ENCODE results near the gene CIB2. TPM values are rescaled to one million over a fixed set of nuclear protein-coding genes. Genes with fewer than 3 reads are reported as not detected.

The CIB2 gene
- total RNA-seq, 4 donors from 2014 or later: 2.0 to 8.5 (median 6.5) TPM

- 91% methylated on average over 10 of the region's 10 CpGs for WGBS
- Histone ChIP-seq H3K4me3 (no peak overlapping the region), H3K36me3 (peaks cover 98% of the 10 kb centered on the region), H3K27me3 (no peaks in the 10 kb centered on the region), H3K4me1 (no peaks in the 10 kb centered on the region), H3K27ac (no peak overlapping the region), H3K9me3 (no peaks in the 10 kb centered on the region)
- DNase-seq (ENCODE audit: low spot score in 2 of 2): no peak
- no peak for TF ChIP-seq EP300 (IDR thresholded peaks at IDR 0.05)
Measured at GRCh38 chr15:78167227-78167888, 36.1 kb upstream of the CIB2 start.

- DNase-seq (ENCODE audit: low spot score in 2 of 2): no peak
- 90% methylated on average over 2 of the region's 2 CpGs for WGBS
- H3K4me3 ChIP-seq: no peak overlapping the region
- no peaks in the 10 kb centered on the region for H3K9me3 ChIP-seq
- H3K4me1 ChIP-seq: no peaks in the 10 kb centered on the region
- no peak for TF ChIP-seq EP300 (IDR thresholded peaks at IDR 0.05)
- no peak for TF ChIP-seq POLR2AphosphoS5 (IDR thresholded peaks at IDR 0.05)
- no peak for TF ChIP-seq CTCF (IDR thresholded peaks at IDR 0.05)
- TF ChIP-seq POLR2A (IDR thresholded peaks at IDR 0.05): no peak
- no peak overlapping the region for H3K27ac ChIP-seq
- H3K27me3 ChIP-seq: no peaks in the 10 kb centered on the region
- H3K36me3 ChIP-seq: peaks cover 98% of the 10 kb centered on the region
Measured at GRCh38 chr15:78164010-78164409, 32.8 kb upstream of the CIB2 start.

GRCh38 chr15:78162038-78162437 is 30.8 kb upstream of the CIB2 start:
- no peak overlapping the region for H3K4me3 ChIP-seq
- H3K9me3 ChIP-seq: no peaks in the 10 kb centered on the region
- no peaks in the 10 kb centered on the region for H3K4me1 ChIP-seq
- H3K27me3 ChIP-seq: no peaks in the 10 kb centered on the region
- DNase-seq (ENCODE audit: low spot score in 2 of 2): no peak
- peaks cover 85% of the 10 kb centered on the region for H3K36me3 ChIP-seq
- no peak overlapping the region for H3K27ac ChIP-seq
- TF ChIP-seq POLR2AphosphoS5 (IDR thresholded peaks at IDR 0.05) (no peak), EP300 (IDR thresholded peaks at IDR 0.05) (no peak), CTCF (IDR thresholded peaks at IDR 0.05) (no peak), POLR2A (IDR thresholded peaks at IDR 0.05) (no peak)
- WGBS: 84% methylated on average over 13 of the region's 13 CpGs

DNA sequence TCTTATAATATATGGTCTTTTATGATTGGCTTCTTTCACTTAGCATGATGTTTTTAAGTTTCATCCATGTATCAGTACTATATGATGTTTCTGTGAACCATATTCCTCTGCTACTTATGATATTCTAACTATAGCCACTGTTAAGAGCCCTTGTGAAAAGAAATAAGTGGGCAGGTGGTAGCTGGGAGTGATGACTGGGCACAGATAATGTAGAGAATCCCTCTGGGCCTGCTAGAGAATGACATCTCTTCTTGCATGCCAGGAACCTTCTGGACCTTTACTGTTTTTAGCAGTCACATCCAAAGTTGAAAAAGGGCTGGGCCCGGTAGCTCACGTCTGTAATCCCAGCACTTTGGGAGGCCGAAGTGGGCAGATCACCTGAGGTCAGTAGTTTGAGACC is 28.1 kb upstream of the CIB2 start:
- 95% methylated on average over 3 of the region's 3 CpGs for WGBS
- H3K27ac ChIP-seq: no peak overlapping the region
- H3K27me3 ChIP-seq: no peaks in the 10 kb centered on the region
- DNase-seq (ENCODE audit: low spot score in 2 of 2): no peak
- no peak overlapping the region for H3K4me3 ChIP-seq
- H3K4me1 ChIP-seq: peaks cover 15% of the 10 kb centered on the region
- no peaks in the 10 kb centered on the region for H3K9me3 ChIP-seq
- peaks cover 62% of the 10 kb centered on the region for H3K36me3 ChIP-seq
- TF ChIP-seq EP300 (IDR thresholded peaks at IDR 0.05): no peak
- no peak for TF ChIP-seq CTCF (IDR thresholded peaks at IDR 0.05)
- TF ChIP-seq POLR2AphosphoS5 (IDR thresholded peaks at IDR 0.05): no peak
- TF ChIP-seq POLR2A (IDR thresholded peaks at IDR 0.05): no peak

- 33% methylated on average over 2 of the region's 2 CpGs for WGBS
- peaks cover 43% of the 10 kb centered on the region for H3K36me3 ChIP-seq
- TF ChIP-seq CTCF (IDR thresholded peaks at IDR 0.05) (no peak), POLR2A (IDR thresholded peaks at IDR 0.05) (no peak), EP300 (IDR thresholded peaks at IDR 0.05) (no peak), POLR2AphosphoS5 (IDR thresholded peaks at IDR 0.05) (no peak)
Measured at GRCh38 chr15:78157203-78157602, 26.0 kb upstream of the CIB2 start.

GRCh38 chr15:78156653-78157052 is 25.4 kb upstream of the CIB2 start:
- Histone ChIP-seq H3K4me3 (no peak overlapping the region), H3K4me1 (peaks cover 15% of the 10 kb centered on the region), H3K9me3 (no peaks in the 10 kb centered on the region), H3K36me3 (peaks cover 37% of the 10 kb centered on the region), H3K27me3 (no peaks in the 10 kb centered on the region), H3K27ac (no peak overlapping the region)
- DNase-seq (ENCODE audit: low spot score in 2 of 2): no peak
- WGBS: 37% methylated on average over 1 of the region's 1 CpG
- TF ChIP-seq POLR2A (IDR thresholded peaks at IDR 0.05): no peak
- no peak for TF ChIP-seq POLR2AphosphoS5 (IDR thresholded peaks at IDR 0.05)
- TF ChIP-seq EP300 (IDR thresholded peaks at IDR 0.05): no peak
- TF ChIP-seq CTCF (IDR thresholded peaks at IDR 0.05): no peak

More at GRCh38 chr15:78157203-78157602, 26.0 kb upstream of the CIB2 start:
- Histone ChIP-seq H3K9me3 (no peaks in the 10 kb centered on the region), H3K27me3 (no peaks in the 10 kb centered on the region), H3K4me1 (peaks cover 15% of the 10 kb centered on the region), H3K27ac (no peak overlapping the region), H3K4me3 (no peak overlapping the region)
- no peak for DNase-seq (ENCODE audit: low spot score in 2 of 2)

Measured in suprapubic skin (tissue), 4 donors.